Heart left ventricle (tissue), 16 donors: ENCODE data around the gene CEACAM16. TPM values are rescaled to one million over a fixed set of nuclear protein-coding genes. Genes with fewer than 3 reads are reported as not detected.

Experiments
- ATAC-seq, 4 donors: fragments of 200-7000 bp; cut with Tn5 transposase; one replicate each; pipeline ENCODE4 v1.9.1; 2020 to 2022; ENCODE audit warnings: moderate library complexity in 4 of 4, mild to moderate bottlenecking in 3 of 4, moderate number of reproducible peaks in 1 of 4
- DNase-seq, 5 donors: peaks; one replicate each; pipeline ENCODE4 v3.0.0-alpha.2; 2020
- H3K27ac ChIP-seq, 12 donors: fragments of 200-600 bp; sonication (generic) in 4 of 12; one replicate each; pipeline versions ENCODE4 v1.5.0 to v1.8.0; 2016 to 2022; ENCODE audit warnings: mild to moderate bottlenecking in 2 of 12
- H3K27me3 ChIP-seq, 9 donors: fragments of 200-600 bp; sonication (generic) in 2 of 9; one replicate each; pipeline versions ENCODE4 v1.5.1 to v1.8.0; 2016 to 2022; ENCODE audit warnings: mild to moderate bottlenecking in 3 of 9
- H3K36me3 ChIP-seq, 9 donors: fragments of 200-600 bp; sonication (generic) in 2 of 9; one replicate each; pipeline versions ENCODE4 v1.5.0 to v1.8.0; 2018 to 2022; ENCODE audit warnings: mild to moderate bottlenecking in 2 of 9
- H3K4me1 ChIP-seq, 12 donors: fragments of 200-600 bp; sonication (generic) in 4 of 12; one replicate each; pipeline versions ENCODE4 v1.5.0 to v1.8.0; 2016 to 2022; ENCODE audit warnings: mild to moderate bottlenecking in 3 of 12
- H3K4me3 ChIP-seq, 12 donors: fragments of 200-600 bp; sonication (generic) in 4 of 12; one replicate each; pipeline versions ENCODE4 v1.5.0 to v1.8.0; 2017 to 2022; ENCODE audit warnings: mild to moderate bottlenecking in 9 of 12, moderate library complexity in 4 of 12
- H3K9me3 ChIP-seq, 12 donors: fragments of 200-600 bp; sonication (generic) in 4 of 12; one replicate each; pipeline versions ENCODE4 v1.5.0 to v1.8.0; 2016 to 2022; ENCODE audit warnings: mild to moderate bottlenecking in 1 of 12
- POLR2A ChIP-seq, 2 donors: fragments of 450-650 bp; IDR thresholded peaks; one replicate each; pipeline ENCODE4 v1.6.1; 2017; ENCODE audit warnings: antibody characterized with exemption in 2 of 2, mild to moderate bottlenecking in 2 of 2, moderate library complexity in 2 of 2
- WGBS, 4 donors: extraction: QIAGEN DNeasy Blood & Tissue Kit in 2 of 4; methylation state at CpG; one replicate each; pipeline versions ENCODE4 v1.1.5 to v1.1.7; 2013 to 2018; 5-methylcytosine and 5-hydroxymethylcytosine counted together
- intact Hi-C, 10 donors: fragments of 100-400 bp; cut with DNase I; formaldehyde crosslinking; loops; one replicate each; pipeline versions ENCODE4 v1.11.1 to v1.14.2; 2022
- polyA plus RNA-seq, 2 donors: library from polyadenylated mRNA; stranded (reverse); fragments of 200-250 nt; gene quantifications; one replicate each; pipeline ENCODE4 v1.2.3, GENCODE V29; 2013
- total RNA-seq, 9 donors: library from RNA; depleted of rRNA in 2 of 9; stranded (reverse); fragments of >200 nt in 2 of 9; fragmentation: NEBNext Ultra II Directional in 3 of 9; extraction: Animal tissue kit (Norgen Biotek cat#: 25700) in 3 of 9; gene quantifications; one replicate each; pipeline versions ENCODE4 v1.1.0 to v1.2.4, GENCODE V29; 2016 to 2023
- TF ChIP-seq, protein P1 (sequence below), 12 donors: fragments of 200-600 bp; sonication (generic) in 4 of 12; IDR thresholded peaks; one replicate each; pipeline versions ENCODE4 v1.5.0 to v1.8.0; 2018 to 2022; ENCODE audit warnings: antibody characterized with exemption in 12 of 12, mild to moderate bottlenecking in 5 of 12
- donor health status: ischemic (EF 13 %, LVEDD 7.1; RV severe dilation, severe dysfunction).
- donor health status: healthy with polysubstance abuse.
- donor health status: DM: no; HTN: yes; CAD: no.
- donor health status: DM: no; HTN: no; CAD: no.
- donor health status: ischemic (EF 25% LVEDD 6.9; RV normal size, moderate dysfunction).
- donor health status: ischemic (EF 25% LVEDD 5.7; RV mildly dilated, moderate dysfunction).
- donor health status: healthy.
- donor health status: DM: yes; HTN: yes; CAD: no.
- donor health status: ischemic (EF 35%, LVEDD 5.7; RV mildly dilated, moderate dysfunction).
- donor health status: nonischemic (EF 11% LVEDD 7.7; RV severe dilation, severe dysfunction).
- donor health status: DM: yes; HTN: yes; CAD: no.
- donor health status: PGD.
- donor health status: ischemic (EF 29% LVEDD 5.4; RV normal size, mild dysfunction).
- donor health status: nonischemic (EF 23%, LVEDD 6.1; RV moderate dilation, normal function).

Gene CEACAM16
- total and polyA plus RNA-seq, 11 donors = not detected

DNA sequence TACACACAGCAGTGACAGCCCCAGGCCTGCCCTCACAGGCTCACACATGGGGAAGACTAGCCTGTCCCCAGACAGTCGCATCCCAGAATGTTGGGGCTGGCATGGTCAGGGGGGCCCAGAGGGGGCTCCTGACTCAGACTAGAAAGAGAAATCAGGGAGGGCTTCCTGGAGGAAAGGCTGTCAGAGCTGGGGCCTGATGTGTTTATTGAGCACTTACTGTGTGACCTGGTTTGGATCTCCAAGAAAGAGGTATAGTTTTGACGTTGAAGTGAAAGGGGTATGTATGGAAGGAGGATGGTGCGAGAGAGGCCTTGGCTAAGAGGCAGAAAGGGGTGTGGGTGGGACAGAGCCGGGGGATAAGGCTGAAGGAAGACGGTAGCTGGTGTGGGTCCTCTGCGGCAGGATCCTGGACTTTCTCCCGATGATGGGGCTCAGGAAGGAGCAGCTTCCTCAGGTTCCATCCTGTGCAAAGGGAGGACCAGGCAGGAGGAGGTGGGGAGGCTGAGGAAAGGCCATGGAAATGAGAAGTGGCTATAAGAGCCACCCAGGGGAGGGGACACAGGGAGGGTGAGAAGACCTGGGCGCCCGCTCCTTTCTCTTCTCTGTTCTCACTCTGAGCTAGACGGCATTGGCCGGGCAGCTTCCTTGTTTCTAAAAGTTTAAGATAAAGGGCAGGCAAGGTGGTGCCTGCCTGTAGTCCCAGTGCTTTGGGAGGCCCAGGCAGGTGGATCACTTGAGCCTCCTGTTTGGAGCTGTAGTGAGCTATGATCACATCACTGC is 33.5 kb downstream of the CEACAM16 start:
- 69 to 80% (median 73%) methylated on average over 11 of the region's 11 CpGs for WGBS, 4 donors
- DNase-seq = peak in 1 of 5 donors; percentile 36
- intact Hi-C loops = no loop called here
- no peaks in the 10 kb centered on the region for H3K27me3 ChIP-seq
- ATAC-seq = no peak
- peaks cover 0 to 12% (median 0%) of the 10 kb centered on the region in 12 donors for H3K4me1 ChIP-seq
- TF ChIP-seq, protein P1, sequence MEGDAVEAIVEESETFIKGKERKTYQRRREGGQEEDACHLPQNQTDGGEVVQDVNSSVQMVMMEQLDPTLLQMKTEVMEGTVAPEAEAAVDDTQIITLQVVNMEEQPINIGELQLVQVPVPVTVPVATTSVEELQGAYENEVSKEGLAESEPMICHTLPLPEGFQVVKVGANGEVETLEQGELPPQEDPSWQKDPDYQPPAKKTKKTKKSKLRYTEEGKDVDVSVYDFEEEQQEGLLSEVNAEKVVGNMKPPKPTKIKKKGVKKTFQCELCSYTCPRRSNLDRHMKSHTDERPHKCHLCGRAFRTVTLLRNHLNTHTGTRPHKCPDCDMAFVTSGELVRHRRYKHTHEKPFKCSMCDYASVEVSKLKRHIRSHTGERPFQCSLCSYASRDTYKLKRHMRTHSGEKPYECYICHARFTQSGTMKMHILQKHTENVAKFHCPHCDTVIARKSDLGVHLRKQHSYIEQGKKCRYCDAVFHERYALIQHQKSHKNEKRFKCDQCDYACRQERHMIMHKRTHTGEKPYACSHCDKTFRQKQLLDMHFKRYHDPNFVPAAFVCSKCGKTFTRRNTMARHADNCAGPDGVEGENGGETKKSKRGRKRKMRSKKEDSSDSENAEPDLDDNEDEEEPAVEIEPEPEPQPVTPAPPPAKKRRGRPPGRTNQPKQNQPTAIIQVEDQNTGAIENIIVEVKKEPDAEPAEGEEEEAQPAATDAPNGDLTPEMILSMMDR (IDR thresholded peaks at IDR 0.05) = no peak
- TF ChIP-seq POLR2A (IDR thresholded peaks at IDR 0.05) = no peak
- H3K4me3 ChIP-seq = no peak overlapping the region
- no peaks in the 10 kb centered on the region for H3K9me3 ChIP-seq
- no peaks in the 10 kb centered on the region for H3K36me3 ChIP-seq
- no peak overlapping the region for H3K27ac ChIP-seq

DNA sequence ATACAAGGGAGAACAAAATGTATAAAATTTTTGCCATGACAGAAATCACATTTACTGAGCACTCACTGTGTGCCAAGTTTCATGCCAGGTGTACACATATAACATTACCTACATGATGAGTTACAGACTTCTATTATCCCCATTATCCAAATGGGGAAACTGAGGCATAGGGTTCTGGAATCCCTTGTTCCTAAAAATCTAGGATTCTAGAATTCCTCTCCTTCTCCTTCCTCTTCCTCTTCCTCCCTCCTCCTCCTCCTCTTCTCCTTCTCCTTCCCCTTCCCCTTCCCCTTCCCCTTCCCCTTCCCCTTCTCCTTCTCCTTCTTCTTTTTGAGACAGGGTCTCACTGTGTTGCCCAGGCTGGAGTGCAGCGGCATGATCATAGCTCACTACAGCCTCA is 35.4 kb downstream of the CEACAM16 start:
- Histone ChIP-seq H3K4me1 (peaks cover 0 to 32% (median 0%) of the 10 kb centered on the region in 12 donors), H3K36me3 (no peaks in the 10 kb centered on the region), H3K9me3 (no peaks in the 10 kb centered on the region), H3K27ac (no peak overlapping the region), H3K4me3 (no peak overlapping the region), H3K27me3 (no peaks in the 10 kb centered on the region)
- no peak for DNase-seq
- intact Hi-C loops = no loop called here
- ATAC-seq = no peak
- TF ChIP-seq, protein P1 (IDR thresholded peaks at IDR 0.05) = no peak
- no peak for TF ChIP-seq POLR2A (IDR thresholded peaks at IDR 0.05)
- WGBS, 4 donors = 0 to 50% (median 37%) methylated on average over 1 of the region's 1 CpG

DNA sequence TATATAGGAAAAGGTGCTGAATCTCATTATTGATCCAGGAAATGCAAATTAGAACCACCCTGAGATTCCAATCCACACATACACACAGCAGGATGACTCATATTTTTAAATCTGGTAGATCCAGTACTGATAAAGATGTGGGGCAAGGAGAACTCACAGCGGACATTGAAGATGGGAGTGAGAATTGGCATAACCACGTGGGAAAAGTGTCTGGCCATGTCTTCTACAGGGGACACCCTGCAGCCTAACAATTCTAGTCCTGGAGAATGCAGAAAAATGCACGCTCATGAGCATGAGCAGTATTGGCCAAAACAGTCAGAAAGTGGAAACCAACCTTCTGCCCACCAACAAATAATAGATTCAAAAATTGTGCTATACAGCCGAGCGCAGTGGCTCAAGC is 36.1 kb downstream of the CEACAM16 start:
- H3K9me3 ChIP-seq = no peaks in the 10 kb centered on the region
- 74 to 82% (median 77%) methylated on average over 5 of the region's 5 CpGs for WGBS, 4 donors
- H3K4me3 ChIP-seq = no peak overlapping the region
- no peaks in the 10 kb centered on the region for H3K27me3 ChIP-seq
- DNase-seq (no peak), ATAC-seq (no peak)
- peaks cover 0 to 35% (median 0%) of the 10 kb centered on the region in 12 donors for H3K4me1 ChIP-seq
- H3K36me3 ChIP-seq = no peaks in the 10 kb centered on the region
- intact Hi-C loops = no loop called here
- no peak overlapping the region for H3K27ac ChIP-seq
- no peak for TF ChIP-seq POLR2A (IDR thresholded peaks at IDR 0.05)
- TF ChIP-seq, protein P1 (IDR thresholded peaks at IDR 0.05) = no peak

DNA sequence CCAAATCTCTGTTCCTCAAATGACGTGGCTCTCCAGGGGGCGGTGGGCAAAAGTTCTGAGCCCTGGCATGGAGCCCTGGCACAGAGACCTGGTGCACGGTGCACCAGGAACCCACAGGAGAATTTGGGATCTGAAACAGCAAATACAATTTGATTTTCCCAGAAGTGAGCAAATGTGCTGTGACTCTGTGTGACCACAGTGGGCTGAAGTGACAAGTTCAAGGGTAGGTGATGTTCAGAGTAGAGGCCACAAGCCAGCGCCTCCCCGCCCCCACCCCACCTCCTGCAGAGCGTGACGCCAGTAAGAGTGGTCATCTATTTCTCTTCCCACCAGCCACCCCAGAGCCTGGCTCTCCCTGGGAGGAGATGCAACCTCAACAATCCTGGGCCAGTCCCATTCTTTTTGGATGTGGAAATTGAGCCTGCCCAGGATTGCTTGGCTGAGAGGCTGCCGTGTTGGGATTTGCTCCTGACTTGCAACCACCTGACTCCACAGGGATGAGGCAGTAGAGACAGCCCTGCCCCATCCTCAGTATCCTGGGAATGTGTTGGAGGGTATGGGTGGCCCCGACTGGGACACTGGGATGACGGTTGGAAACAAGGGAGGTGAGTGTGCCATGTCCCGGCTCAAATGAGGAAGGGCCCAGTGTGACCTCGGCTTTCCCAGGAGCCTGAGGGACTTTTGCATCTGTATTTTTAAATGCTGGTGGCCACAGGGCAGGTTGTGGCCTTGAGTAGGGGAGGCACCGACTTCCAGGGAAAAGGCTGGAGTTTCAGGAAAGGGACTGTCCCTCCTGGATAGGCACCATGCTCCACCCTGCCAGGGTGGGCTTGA is 38.5 kb downstream of the CEACAM16 start:
- intact Hi-C loops = no loop called here
- 59 to 72% (median 66%) methylated on average over 13 of the region's 13 CpGs for WGBS, 4 donors
- no peaks in the 10 kb centered on the region for H3K36me3 ChIP-seq
- no peak for TF ChIP-seq POLR2A (IDR thresholded peaks at IDR 0.05)
- TF ChIP-seq, protein P1 (IDR thresholded peaks at IDR 0.05) = no peak
- no peaks in the 10 kb centered on the region for H3K9me3 ChIP-seq
- H3K27me3 ChIP-seq = no peaks in the 10 kb centered on the region
- peaks cover 3 to 56% (median 16%) of the 10 kb centered on the region in 12 donors for H3K4me1 ChIP-seq
- DNase-seq (no peak), ATAC-seq (no peak)
- H3K27ac ChIP-seq = peak overlapping the region in 1 of 12 donors; percentile 60
- H3K4me3 ChIP-seq = no peak overlapping the region
